GM19395 (cell line): ENCODE measurements around the gene ANKH.
A peak's percentile ranks its signal among the peaks of the same experiment; 100 is the strongest.
"Not testable (repeated sequence)": the region's sequence is repeated elsewhere in the genome, so short reads cannot be mapped to it uniquely, and the experiment has no call there.

Experiments
- ATAC-seq: cut with Tn5 transposase; IDR thresholded peaks from one replicate; pipeline ENCODE4 v1.9.1; 2021; ENCODE audit warnings: mild to moderate bottlenecking, moderate library complexity; ENCODE audit not compliant: unreplicated experiment

ANKH gene

DNA sequence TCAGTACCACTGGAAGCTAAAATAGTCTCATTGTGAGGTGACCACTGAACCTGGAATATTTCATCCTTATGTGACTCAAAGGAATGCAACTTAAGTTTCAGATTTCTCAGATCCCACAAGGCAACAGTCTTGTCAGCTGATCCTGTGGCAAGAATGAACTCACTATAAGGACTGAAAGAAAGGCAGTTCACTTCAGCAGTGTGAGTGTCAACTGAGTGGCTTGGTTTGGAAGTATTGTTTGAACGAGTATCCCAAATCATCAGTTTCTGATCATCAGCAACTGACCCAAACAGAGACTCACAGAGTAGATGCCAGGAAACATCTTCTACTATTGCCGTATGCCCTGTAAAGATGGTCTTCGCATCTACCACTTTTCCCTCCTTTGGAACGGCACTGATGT, 74.2 kb downstream of the ANKH start:
- not testable (repeated sequence) for ATAC-seq

DNA sequence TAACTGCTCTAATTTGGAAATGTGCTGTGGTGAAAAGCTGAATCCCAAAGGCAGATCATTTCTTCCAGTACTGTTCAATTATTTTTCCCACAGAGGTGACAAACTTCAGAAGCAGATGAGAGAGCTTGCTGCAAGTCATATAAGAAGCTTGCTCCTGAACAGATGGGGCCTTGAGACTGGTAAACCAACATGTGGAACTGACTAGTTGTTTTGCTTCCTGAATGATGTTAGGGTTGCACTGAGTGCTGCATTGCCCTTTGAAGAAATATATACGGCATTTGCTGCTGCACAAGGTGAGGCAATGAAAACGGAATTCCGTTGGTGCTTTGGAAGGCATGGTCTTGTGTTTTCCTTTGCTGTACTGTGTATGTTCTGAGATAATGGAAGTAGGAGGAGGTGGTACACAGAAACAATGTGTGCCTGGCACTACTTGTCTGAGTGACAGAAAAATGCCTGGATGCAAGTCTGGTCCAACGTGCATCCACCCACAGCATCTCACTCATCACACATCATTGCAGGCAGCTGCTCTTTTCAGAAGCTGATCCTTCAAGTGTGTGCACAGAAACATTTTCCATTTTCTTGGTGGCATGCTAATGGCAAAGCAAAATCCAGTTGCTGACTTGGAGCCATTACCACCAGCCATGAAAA, 76.9 kb downstream of the ANKH start:
- no peak for ATAC-seq

DNA sequence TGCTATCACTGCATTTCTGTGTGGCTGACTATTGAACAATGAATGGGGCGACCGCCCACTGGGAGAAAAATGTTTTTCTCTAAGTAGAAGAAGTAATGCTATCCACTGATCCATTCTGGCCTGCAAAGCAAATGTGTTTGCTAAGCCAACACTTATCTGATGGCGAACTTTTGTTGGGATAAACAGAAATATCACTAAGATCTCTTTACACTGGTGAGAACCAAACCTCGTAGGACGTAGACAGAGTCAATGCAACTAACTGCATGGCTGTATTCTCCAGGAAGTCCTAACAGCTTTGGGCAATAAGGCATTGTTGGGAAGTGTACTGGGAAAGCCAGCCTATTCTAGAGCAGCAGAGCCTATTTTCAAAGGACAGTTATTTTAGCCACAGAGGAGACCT, 77.7 kb downstream of the ANKH start:
- ATAC-seq = no peak

DNA sequence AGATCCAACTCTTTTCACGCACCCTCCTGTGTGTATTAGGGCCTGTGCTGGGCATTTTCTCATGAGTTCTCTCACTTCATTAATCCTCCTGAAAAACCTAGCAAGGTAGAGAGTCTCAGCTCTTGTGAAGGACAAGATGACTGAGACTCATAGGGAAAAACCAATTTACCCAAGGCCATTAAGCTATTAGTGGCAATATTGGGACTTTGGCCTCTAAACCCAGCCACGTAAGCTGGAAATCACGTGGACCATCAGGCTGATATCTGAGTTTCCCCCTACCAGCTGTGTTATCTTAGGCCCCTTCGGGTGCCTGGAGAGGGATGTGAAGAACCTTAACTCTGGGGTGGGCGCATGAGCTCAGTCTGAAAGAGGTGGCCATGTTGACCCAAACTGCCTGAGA, 80.7 kb downstream of the ANKH start:
- no peak for ATAC-seq

DNA sequence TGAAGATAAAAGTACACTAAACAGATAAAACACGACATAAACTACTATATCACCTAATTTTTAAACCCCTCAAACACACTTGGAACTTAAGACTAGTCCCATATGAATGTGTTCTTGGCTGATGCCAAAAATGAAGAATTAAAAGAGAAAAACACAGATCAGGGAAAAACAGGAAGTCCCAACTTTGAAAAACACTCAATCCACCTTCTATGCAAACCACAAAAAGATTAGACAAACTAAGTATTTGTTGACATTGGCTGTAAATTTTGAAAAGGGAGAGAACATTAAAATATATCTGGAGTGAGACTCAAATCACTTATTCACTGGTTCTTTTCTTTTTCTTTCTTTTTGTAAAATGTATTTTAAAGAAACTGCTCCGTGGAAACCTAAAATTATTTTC, 81.4 kb downstream of the ANKH start:
- no peak for ATAC-seq

DNA sequence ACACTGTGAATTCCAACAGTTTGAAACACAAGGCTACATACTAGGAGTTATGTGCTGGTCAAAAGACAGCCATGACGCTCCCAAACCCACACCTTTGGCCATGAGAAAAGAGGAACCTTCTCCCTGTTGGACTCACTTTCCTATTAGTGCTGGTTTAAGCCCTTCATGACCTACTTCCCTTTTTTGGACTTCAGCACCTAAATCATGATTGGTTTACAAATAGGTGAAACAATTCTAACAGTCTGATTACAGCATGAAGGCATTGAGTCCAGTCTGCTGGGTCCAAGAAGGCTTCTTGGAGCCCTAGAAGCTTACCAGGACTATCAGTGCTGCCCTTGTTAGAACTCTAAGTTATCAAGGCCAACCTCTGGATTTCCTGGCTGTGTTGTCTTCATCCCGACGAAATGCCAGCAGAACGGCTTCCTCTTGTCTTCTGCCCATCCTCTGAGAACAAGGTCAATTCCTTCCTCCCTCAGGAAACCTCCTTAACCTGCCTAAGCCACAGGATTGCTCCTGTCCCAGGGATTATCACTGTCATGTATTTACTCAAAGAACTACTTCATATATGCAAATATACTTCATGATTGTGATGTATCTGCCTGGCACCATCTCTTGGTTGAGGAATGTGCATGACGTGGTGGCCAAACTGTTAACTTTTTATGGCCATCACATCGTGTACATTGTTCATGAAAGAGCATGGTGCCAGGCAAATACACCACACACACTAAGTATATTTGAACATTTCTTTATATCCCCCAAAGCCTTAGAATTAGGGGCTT, 83.6 kb downstream of the ANKH start:
- no peak for ATAC-seq

DNA sequence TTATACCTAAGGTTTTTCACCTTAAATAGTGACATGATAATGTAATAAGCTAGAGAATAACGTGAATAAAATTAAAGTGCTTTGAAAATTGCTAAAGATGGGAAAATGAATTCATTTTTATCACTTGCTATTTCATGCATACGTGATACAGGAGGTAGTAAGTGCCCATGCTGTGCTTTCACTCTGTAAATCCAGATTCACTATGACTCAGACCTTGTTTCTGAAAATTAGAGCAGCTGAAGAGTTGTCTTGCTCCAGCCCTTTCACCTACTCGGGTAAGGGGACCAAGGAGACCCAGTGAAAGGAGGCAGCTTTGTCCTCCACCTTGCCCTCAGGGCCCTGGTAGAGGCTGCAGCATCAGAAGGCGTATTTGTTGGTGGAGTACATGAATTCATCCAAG, 87.9 kb downstream of the ANKH start:
- ATAC-seq = peak; percentile 83

DNA sequence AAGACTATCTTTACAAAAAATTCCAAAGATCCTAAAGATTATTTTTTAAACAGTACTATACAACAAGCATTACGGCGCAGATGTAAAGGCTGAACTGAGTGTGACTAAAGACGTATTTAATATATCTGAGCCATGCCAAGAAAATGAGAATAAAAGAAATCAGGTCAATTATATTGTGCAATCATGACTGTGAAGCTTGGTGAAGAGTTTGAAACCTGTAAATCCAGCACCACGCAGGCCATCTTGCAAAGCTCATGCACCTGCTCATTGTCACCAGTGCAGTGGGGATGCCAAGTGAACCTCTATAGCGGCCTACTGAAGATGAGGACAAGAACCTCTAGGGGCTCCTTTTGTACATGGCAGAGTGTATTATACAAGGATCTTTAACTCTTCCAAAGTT, 89.0 kb downstream of the ANKH start:
- no peak for ATAC-seq

DNA sequence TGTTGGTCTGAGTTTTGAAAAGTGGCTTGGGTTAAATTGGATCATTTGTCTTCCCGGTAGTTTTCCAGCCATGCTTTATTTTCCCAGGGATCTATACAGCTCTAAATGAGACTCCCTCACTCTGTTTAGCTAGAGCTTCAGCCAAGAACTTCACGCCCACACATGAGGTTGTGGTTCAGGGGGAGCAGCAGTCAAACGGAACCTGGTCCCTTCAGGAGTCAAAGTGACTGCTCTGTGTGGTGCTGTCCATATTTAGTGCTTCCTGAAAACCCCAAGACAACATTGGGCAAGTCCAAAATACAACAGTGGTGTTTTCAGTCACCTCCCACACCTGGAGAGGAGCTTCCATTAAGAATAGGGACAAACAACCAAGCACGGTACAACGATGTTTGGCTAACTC, 90.5 kb downstream of the ANKH start:
- peak; percentile 70 for ATAC-seq

DNA sequence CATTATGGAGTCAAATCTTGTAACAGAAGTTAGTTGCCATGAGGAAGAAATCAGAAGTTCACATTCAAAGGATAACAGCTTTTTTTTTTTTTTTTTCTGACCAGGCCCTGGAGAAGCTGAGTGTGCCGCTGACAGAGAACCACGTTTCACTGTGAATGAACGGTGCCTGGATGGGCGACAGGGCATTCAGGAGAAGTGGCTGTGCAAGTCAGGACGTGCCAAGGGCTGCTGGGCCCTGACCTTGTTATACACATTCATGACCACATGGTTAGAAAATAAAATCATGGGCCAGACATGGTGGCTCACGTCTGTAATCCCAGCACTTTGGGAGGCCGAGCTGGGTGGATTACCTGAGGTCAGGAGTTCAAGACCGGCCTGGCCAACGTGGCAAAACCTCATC, 91.6 kb downstream of the ANKH start:
- ATAC-seq = no peak

DNA sequence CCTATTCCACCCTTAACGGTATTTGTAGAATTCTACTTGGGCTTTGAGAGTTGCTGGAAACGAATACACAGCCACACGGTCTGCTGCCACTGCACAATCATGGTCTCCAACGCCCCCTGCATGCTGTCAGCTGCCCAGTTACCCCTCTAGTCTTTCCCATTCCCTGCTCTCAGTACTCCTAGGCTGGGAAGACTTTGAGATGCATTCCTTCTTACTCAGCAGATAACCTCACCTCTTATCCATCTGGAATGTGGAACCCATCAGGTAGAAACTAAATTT, 92.8 kb downstream of the ANKH start:
- ATAC-seq = no peak

DNA sequence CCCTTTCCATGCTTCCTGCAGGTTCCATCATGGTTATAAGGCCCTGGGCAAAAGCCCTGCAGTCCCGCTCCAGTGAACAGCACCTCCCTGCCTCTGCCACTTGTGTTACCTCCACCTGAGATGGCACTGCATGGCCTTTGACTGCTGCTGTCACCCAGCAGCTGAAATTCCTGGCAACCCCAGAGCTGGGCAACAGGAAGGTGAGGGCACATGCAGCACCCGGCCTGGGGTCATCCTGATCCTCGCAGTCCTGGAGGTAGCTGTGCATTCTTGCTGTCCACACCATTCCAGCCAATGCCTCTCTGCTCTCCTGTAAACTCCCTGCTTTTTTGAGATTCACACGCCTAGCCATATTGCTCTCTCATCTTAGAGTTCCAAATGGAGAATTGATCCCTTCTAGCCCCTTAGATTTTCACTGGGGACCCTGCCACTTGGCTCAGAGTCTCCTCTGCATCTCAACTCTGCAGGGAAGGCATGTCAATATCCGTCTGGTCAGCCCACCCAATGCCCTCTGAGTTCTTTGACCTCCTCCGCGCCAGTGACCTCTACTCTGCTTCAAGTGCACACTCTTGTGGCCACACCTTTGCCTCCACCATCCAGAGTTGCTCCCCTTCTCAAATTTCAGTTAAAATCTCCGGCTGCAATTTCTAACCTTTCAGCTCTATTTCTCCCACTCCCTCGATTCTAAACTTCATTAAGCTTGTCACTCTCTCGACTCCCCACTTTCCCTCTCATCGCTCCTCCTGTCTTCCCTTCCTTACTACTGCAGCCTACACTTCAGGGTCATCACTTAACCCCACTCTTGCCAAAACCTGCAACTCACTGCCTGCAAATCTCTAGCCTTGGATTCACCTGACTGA, 93.4 kb downstream of the ANKH start:
- ATAC-seq = no peak

DNA sequence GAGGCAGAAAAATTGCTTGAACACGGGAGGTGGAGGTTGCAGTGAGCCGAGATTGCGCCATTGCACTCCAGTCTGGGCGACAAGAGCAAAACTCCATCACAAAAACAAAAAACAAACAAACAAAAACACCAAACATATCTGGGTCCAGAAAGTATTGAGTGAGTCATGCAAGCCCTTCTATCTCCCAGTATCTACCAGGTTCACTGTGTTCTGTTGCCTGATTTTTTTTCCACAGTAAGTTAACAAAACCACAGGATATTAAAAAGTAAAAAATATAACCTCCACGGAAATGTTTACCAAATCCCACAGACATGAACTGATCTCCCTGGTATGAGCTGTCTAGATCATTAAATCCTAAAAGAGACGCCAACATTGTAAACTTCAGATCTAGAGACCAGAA, 94.4 kb downstream of the ANKH start:
- ATAC-seq = no peak

DNA sequence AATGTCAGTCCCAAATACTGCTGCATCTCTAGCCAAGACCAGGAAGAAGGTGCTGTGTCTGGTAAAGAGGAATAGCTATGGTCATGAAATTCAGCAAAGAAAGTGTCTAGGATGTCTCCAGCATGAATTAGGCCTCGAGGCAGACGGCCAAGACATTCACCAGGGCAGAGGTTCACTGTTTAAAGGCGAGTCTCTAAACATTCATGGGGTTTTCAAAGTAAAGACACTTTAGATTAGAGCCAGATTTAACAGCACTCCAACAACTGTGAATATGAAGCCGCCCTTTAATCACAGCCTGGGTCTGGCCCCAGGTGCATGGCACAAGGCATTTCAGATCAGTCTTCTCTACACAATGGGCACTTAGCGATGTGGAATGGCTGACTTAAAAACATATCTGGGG, 95.0 kb downstream of the ANKH start:
- ATAC-seq = no peak

DNA sequence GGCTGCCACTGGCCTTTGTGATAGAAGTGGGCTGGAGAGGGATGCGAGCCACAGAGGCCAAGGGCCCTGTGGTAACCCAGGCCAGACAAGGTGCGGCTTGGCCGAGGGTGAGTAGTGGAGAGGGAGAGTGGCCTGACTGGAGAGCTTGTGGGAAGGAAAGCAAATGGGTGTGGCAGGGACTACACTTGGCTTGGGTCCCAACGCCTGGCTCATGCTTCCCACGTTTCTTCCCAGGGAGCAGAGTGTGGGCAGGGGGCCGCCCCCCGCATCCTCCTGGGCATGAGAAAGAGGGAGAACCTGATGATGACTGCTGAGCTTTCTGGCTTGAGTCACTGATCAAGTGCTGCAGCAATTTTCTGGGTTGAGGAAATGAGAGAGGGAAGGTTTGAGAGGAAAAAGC, 95.7 kb downstream of the ANKH start:
- no peak for ATAC-seq

DNA sequence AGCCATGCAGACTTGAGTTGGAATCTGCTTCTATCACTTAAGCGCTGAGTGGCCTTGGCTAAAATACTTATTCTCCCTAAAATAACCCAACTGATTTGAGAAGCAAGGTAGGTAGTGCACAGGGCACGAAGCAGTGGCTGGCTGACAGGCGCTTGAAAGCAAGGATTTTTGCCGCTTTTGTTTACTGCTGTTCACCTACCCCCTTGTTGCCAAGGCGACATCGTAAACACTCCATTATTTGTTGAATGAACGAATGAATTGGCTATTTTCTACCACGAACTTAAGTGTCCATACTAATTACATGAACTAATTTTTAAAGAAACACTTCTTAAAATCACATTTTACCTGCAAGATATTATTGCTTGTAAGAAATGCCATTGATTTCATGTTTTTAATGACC, 98.0 kb downstream of the ANKH start:
- no peak for ATAC-seq

DNA sequence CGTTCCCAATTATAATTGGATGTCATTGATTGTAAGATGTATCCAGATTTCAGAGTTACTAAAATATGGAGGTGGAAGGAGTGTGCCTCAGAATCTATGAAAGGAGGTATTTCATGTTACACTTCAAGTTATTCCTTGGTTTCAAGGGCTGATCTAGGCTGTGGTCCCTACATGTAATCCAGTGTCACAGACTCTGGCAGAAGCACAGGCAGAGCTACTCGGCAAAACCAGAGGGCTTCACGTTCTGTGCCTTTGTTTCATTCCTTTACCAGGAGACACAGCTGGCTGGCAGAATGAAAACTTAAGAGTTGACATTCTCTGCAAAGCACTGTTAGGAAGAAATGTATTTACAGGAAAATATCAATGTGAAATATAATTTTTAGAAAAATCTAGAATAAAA, 99.6 kb downstream of the ANKH start:
- ATAC-seq = no peak

DNA sequence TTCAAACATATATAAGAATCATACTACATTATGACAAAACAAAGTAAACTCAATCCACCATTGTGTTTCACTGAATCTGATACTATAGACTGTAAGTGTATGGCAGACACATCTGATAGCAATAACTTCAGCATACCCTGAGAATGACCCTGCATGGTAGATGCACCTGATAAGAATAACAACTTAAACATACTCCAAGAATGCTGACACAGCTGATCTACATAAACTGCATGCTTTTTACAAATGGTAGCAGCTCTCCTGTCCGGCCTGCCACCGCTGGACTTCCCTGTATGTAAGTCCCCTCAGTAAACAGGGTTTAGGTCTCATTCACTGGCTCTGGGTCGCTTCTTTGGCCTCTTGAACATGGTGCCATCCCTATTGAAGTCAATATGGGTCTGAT, 100.4 kb downstream of the ANKH start:
- ATAC-seq = no peak

DNA sequence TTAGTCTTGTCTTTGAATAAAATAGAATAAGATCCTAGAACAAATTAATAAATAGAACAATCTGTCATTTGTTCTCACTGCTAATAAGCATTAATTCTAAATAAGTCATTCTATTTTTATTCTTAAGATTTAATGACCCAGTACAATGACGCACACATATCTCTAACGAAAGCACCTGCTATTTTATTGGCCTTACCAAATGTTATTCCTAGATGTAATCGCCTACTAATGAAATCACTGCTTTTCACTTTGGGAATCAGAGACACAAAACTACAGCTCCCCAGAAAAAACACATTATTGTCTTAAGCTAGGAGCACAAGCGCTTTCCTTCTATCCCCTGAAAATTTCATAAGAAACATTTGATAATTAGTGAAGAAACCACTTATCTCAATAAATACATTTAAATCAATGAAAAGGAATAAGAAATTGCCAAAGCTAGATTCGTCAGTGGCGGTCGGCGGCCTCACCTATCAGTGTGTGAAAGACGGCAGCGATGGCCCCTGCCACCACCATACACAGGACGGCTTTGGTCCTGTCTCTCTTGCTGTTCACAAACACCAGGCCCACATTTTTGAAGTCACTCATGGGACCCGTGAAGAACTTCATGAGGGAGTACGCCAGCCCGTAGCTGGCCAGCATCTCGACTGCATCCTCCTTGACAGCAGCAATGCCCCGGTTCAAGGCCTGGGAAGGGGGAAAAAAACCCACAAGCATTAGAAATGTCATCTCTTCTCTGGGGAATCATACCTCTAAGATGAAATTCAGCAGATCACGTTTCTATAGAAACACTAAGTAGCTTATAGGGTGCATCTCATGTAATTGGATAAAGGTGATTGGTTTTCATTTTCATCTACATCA, 102.8 kb downstream of the ANKH start:
- no peak for ATAC-seq

DNA sequence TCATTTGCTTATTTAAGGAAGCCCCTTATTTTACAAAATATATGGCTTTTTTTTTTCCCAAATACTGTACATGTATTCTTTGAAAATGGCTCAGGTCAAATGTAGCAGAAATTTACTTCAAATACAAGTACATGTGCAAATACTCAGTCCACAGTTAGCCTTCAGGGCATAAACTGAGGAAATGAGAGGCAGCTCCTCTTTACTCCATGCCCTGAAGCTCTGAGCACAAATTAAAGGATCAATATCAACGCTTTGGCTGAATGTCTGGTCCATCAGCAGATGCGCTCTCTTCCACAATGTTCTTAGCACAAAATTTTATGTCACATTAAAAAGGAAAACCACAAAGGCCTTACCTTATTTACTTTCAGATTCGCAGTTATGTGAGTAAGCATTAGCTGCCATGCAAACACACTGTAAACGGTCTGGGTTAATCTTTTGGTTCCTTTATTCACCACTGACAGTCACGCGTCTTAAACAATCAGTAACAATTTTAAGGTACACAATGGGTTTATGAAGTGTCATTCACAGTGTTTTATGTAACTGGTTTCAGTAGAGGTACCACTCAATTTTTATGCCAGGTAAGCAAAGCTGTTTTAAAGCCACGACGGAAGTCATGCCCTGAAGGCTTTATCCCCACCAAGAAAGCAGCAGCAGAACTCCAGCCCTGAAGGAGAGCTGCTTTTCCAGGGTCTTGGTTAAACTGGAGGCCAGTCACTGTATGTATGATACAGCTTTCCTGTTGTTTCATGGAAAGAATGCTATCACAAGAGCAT, 103.7 kb downstream of the ANKH start:
- ATAC-seq = peak; percentile 71
